Measurements from ENCODE around the gene DBT. TPM values are rescaled to one million over a fixed set of nuclear protein-coding genes. Genes with fewer than 3 reads are reported as not detected.

Gene DBT
- total RNA-seq, 2 donors from 2014 or later, result 5.3 to 7.7 TPM

DNA sequence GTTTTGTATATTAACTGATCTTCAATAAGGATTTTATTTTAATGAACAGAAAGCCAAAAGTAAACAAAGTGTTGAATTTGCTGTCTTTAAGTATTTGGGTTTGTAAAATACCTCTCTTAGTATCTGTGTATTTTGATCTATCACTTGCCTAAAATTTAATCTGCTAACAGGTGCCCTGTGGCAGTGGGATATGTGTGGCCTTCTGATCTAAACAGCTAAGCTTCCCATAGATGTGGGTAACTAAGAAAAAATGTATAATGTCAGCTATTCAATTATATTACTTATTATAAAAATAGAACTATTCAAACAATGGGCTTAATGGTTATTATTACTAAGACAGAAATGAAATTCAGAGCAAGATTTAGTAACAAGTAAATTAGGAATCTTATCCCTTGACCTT lies 86.8 kb downstream of the DBT start:
- H3K27me3 ChIP-seq (replicated peaks; ENCODE audit: insufficient read depth), result no peaks in the 10 kb centered on the region
- no peaks in the 10 kb centered on the region for H3K36me3 ChIP-seq
- no peak overlapping the region for H3K27ac ChIP-seq
- no peaks in the 10 kb centered on the region for H3K4me1 ChIP-seq (ENCODE audit: control insufficient read depth in 1 of 2, low read depth in 2 of 2)
- no peak overlapping the region for H3K4me3 ChIP-seq
- DNase-seq (ENCODE audit: low spot score) (no peak), ATAC-seq (ENCODE audit: insufficient number of reproducible peaks, low FRiP score, low read depth) (no peak)
- H3K9me3 ChIP-seq, result no peaks in the 10 kb centered on the region
- TF ChIP-seq, protein P1, sequence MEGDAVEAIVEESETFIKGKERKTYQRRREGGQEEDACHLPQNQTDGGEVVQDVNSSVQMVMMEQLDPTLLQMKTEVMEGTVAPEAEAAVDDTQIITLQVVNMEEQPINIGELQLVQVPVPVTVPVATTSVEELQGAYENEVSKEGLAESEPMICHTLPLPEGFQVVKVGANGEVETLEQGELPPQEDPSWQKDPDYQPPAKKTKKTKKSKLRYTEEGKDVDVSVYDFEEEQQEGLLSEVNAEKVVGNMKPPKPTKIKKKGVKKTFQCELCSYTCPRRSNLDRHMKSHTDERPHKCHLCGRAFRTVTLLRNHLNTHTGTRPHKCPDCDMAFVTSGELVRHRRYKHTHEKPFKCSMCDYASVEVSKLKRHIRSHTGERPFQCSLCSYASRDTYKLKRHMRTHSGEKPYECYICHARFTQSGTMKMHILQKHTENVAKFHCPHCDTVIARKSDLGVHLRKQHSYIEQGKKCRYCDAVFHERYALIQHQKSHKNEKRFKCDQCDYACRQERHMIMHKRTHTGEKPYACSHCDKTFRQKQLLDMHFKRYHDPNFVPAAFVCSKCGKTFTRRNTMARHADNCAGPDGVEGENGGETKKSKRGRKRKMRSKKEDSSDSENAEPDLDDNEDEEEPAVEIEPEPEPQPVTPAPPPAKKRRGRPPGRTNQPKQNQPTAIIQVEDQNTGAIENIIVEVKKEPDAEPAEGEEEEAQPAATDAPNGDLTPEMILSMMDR (IDR thresholded peaks at IDR 0.05), result no peak

DNA sequence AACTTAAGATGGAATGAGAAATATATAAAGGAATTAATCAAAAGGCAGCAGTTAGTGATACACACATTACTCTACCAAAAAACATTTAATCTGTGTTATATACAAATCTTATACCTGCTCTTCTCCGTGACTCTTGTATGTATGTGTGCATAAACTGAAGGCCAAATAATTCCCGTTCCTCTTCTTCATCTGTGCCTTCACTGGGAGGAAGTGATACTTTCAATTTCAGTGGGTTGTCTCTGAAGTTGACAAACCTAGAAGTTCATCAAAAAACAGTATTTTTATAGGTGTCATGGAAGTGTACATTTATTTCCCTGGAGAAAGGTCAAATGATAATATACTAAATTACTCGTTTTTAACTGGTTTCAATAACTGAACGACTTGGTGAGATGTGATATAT lies 97.4 kb downstream of the DBT start:
- DNase-seq (ENCODE audit: low spot score), result no peak
- peaks cover 9% of the 10 kb centered on the region for H3K36me3 ChIP-seq
- H3K4me1 ChIP-seq (ENCODE audit: control insufficient read depth in 1 of 2, low read depth in 2 of 2), result no peaks in the 10 kb centered on the region

DNA sequence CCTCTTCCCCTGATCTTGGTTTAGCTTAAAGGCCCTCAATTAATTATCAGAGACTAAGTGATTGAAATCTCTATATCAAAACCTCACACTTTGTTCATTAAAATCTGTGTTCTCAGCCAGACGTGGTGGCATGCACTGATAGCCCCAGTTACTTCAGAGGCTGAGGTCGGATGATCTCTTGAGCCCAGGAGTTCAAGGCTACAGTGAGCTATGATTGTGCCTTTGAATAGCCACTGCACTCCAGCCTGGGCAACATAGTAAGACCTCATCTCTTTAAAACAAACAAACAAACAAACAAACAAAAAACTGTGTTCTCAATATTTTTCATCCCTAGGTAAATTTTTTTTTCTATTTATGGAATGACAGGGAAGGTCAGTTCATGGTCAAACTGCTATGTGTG lies 98.0 kb downstream of the DBT start:
- Histone ChIP-seq H3K4me3 (no peak overlapping the region), H3K9me3 (no peaks in the 10 kb centered on the region), H3K27me3 (replicated peaks; ENCODE audit: insufficient read depth) (no peaks in the 10 kb centered on the region), H3K27ac (no peak overlapping the region), H3K4me1 (ENCODE audit: control insufficient read depth in 1 of 2, low read depth in 2 of 2) (no peaks in the 10 kb centered on the region), H3K36me3 (peaks cover 11% of the 10 kb centered on the region)
- ATAC-seq (ENCODE audit: insufficient number of reproducible peaks, low FRiP score, low read depth) (no peak), DNase-seq (ENCODE audit: low spot score) (no peak)
- TF ChIP-seq, protein P1 (IDR thresholded peaks at IDR 0.05), result no peak

More for the DNA sequence above, 97.4 kb downstream of the DBT start:
- ATAC-seq (ENCODE audit: insufficient number of reproducible peaks, low FRiP score, low read depth), result no peak
- Histone ChIP-seq H3K4me3 (no peak overlapping the region), H3K9me3 (no peaks in the 10 kb centered on the region), H3K27me3 (replicated peaks; ENCODE audit: insufficient read depth) (no peaks in the 10 kb centered on the region), H3K27ac (no peak overlapping the region)
- TF ChIP-seq, protein P1 (IDR thresholded peaks at IDR 0.05), result no peak

DNA sequence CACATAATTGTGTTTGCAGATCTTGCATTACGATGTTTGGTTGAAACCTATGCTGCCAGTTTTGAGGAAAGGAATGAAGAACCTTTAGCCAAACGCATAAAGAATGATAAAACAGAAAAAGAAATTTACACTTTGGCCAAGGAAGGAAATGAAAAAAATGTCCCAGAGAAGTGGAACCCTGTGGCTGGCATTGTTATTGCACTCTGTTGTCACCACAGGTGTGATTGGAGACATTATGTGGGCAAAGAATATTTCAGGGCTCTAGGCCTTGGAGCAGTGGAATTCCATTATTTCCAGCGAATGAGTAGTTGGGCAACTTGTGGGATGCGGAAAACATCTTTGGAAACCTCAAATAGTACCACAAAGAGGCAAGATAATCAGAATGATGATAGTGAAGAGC lies 101.8 kb downstream of the DBT start:
- TF ChIP-seq, protein P1 (IDR thresholded peaks at IDR 0.05), result no peak
- no peak for ATAC-seq (ENCODE audit: insufficient number of reproducible peaks, low FRiP score, low read depth)
- Histone ChIP-seq H3K4me3 (no peak overlapping the region), H3K4me1 (ENCODE audit: control insufficient read depth in 1 of 2, low read depth in 2 of 2) (no peaks in the 10 kb centered on the region), H3K9me3 (no peaks in the 10 kb centered on the region), H3K36me3 (peaks cover 35% of the 10 kb centered on the region), H3K27ac (no peak overlapping the region), H3K27me3 (replicated peaks; ENCODE audit: insufficient read depth) (no peaks in the 10 kb centered on the region)
- no peak for DNase-seq (ENCODE audit: low spot score)

DNA sequence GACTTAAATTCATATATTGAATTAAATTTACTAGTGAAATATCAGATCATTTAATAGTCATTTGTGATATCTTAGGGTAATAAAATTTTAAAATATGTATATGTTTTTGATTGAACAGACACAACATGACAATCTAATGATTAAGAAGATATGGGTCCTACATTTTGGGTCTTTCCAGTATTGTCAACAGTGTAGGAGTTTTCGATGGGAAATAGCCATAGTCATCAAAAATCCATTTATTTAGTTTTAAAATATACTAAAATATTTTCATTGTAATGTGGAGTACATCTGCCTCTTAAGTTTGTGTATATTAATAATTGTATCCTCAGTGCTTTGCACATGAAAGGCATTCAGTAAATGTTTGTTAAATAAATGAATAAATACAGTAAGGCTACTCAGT lies 102.7 kb downstream of the DBT start:
- no peaks in the 10 kb centered on the region for H3K4me1 ChIP-seq (ENCODE audit: control insufficient read depth in 1 of 2, low read depth in 2 of 2)
- DNase-seq (ENCODE audit: low spot score) (no peak), ATAC-seq (ENCODE audit: insufficient number of reproducible peaks, low FRiP score, low read depth) (no peak)
- H3K27me3 ChIP-seq (replicated peaks; ENCODE audit: insufficient read depth), result no peaks in the 10 kb centered on the region
- no peak overlapping the region for H3K27ac ChIP-seq
- H3K9me3 ChIP-seq, result no peaks in the 10 kb centered on the region
- no peak overlapping the region for H3K4me3 ChIP-seq
- TF ChIP-seq, protein P1 (IDR thresholded peaks at IDR 0.05), result no peak
- peaks cover 35% of the 10 kb centered on the region for H3K36me3 ChIP-seq
